H1 (cell line): ENCODE data around the gene CLTCL1. TPM values are rescaled to one million over a fixed set of nuclear protein-coding genes. Genes with fewer than 3 reads are reported as not detected.

Source experiments
- CTCF ChIA-PET: fragments of 300-600 bp; sonication (Branson Sonifier 250); formaldehyde crosslinking; loops from one replicate; lab custom pipeline; 2021; ENCODE audit not compliant: partially characterized antibody; lab: Charles Lee
- POLR2A ChIA-PET: fragments of 300-600 bp; sonication (Branson Sonifier 250); formaldehyde crosslinking; loops from one replicate; lab custom pipeline; 2021; ENCODE audit warnings: inconsistent platforms; ENCODE audit not compliant: partially characterized antibody; lab: Charles Lee
- DNase-seq, 2 experiments: peaks; one replicate each; pipeline versions ENCODE4 v3.0.0 to v3.0.0-alpha.2; 2010 to 2022; ENCODE audit warnings: low spot score in 2 of 2, low read depth in 1 of 2, mixed read lengths in 1 of 2
- FAIRE-seq: peaks from 2 replicates; lab custom pipeline; 2011; peaks lifted over from hg19 to GRCh38; lab: Jason Lieb, UNC
- H2AFZ ChIP-seq: 2 replicates; pipeline ENCODE4 v1.8.1; 2012; ENCODE audit warnings: low read length, inconsistent platforms
- H2AK5ac ChIP-seq: 2 replicates; pipeline ENCODE4 v1.6.1; 2013; ENCODE audit warnings: low read depth, low read length
- H2BK120ac ChIP-seq: replicated peaks from 2 replicates; pipeline ENCODE3; 2013; ENCODE audit warnings: low read depth, low read length, inconsistent platforms
- H2BK12ac ChIP-seq: 2 replicates; pipeline ENCODE4 v1.6.1; 2013; ENCODE audit warnings: low read depth, low read length
- H2BK15ac ChIP-seq: 2 replicates; pipeline ENCODE4 v1.6.1; 2013; ENCODE audit warnings: low read length
- H2BK20ac ChIP-seq: 2 replicates; pipeline ENCODE4 v1.6.1; 2013; ENCODE audit warnings: low read length
- H2BK5ac ChIP-seq: 2 replicates; pipeline ENCODE4 v1.6.1; 2013; ENCODE audit warnings: low read depth, low read length
- H3K14ac ChIP-seq: 2 replicates; pipeline ENCODE4 v1.6.1; 2013; ENCODE audit warnings: inconsistent platforms; ENCODE audit not compliant: insufficient read length
- H3K18ac ChIP-seq: 2 replicates; pipeline ENCODE4 v1.6.1; 2013; ENCODE audit warnings: low read length; ENCODE audit errors: extremely low read depth
- H3K23ac ChIP-seq: 2 replicates; pipeline ENCODE4 v1.6.1; 2013; ENCODE audit warnings: inconsistent platforms; ENCODE audit not compliant: insufficient read length
- H3K23me2 ChIP-seq: 2 replicates; pipeline ENCODE4 v1.6.1; 2013; ENCODE audit warnings: low read depth, low read length
- H3K27ac ChIP-seq: 2 replicates; pipeline ENCODE4 v1.6.1; 2011; ENCODE audit warnings: low read depth, low read length, inconsistent platforms
- H3K27me3 ChIP-seq, 4 experiments: replicated peaks in 1 of 4; 1 replicate in 1 of 4; 2 replicates in 3 of 4; pipeline versions ENCODE4 v1.6.1 to v1.8.1; 2011 to 2013; ENCODE audit warnings: low read length in 3 of 4, mild to moderate bottlenecking in 3 of 4, inconsistent platforms in 2 of 4, mixed read lengths in 2 of 4, moderate library complexity in 1 of 4; ENCODE audit not compliant: control insufficient read depth in 3 of 4, insufficient read depth in 3 of 4; ENCODE audit errors: extremely low read depth in 1 of 4
- H3K36me3 ChIP-seq, 4 experiments: 2 replicates each; pipeline versions ENCODE4 v1.6.1 to v1.8.1; 2011 to 2013; ENCODE audit warnings: mild to moderate bottlenecking in 4 of 4, low read length in 3 of 4, moderate library complexity in 2 of 4, control low read depth in 1 of 4, inconsistent platforms in 1 of 4; ENCODE audit not compliant: insufficient read depth in 4 of 4, control insufficient read depth in 2 of 4
- H3K4ac ChIP-seq: replicated peaks from 2 replicates; pipeline ENCODE3; 2013; ENCODE audit warnings: low read length, low read depth, mixed read lengths, inconsistent platforms; ENCODE audit not compliant: insufficient read length
- H3K4me1 ChIP-seq, 4 experiments: replicated peaks in 1 of 4; 1 replicate in 1 of 4; 2 replicates in 3 of 4; pipeline versions ENCODE4 v1.6.1 to v1.8.1; 2011 to 2013; ENCODE audit warnings: low read length in 3 of 4, inconsistent platforms in 2 of 4, mixed read lengths in 1 of 4; ENCODE audit not compliant: insufficient read depth in 4 of 4, control insufficient read depth in 3 of 4
- H3K4me2 ChIP-seq, 2 experiments: 2 replicates each; pipeline versions ENCODE4 v1.6.1 to v1.8.1; 2011 to 2013; ENCODE audit warnings: low read depth in 2 of 2, low read length in 2 of 2, control low read depth in 1 of 2, inconsistent platforms in 1 of 2, mild to moderate bottlenecking in 1 of 2; ENCODE audit not compliant: insufficient read depth in 1 of 2
- H3K4me3 ChIP-seq, 4 experiments: fragments of 200-600, 300-600 bp in 1 of 4; sonication (generic), shearing (Covaris generic), sonication (Bioruptor Twin) in 1 of 4; 2 replicates each; pipeline versions ENCODE4 v1.5.1 to v1.8.1; 2011 to 2016; ENCODE audit warnings: low read length in 4 of 4, low read depth in 3 of 4, control low read depth in 2 of 4, inconsistent platforms in 2 of 4, mild to moderate bottlenecking in 2 of 4, mixed read lengths in 1 of 4, moderate library complexity in 1 of 4; ENCODE audit not compliant: insufficient read depth in 2 of 4; ENCODE audit errors: extremely low read depth in 1 of 4
- H3K56ac ChIP-seq: replicated peaks from 2 replicates; pipeline ENCODE3; 2013; ENCODE audit warnings: low read depth, mild to moderate bottlenecking, mixed read lengths, low read length, inconsistent platforms; ENCODE audit not compliant: insufficient read length
- H3K79me1 ChIP-seq: 2 replicates; pipeline ENCODE4 v1.6.1; 2013; ENCODE audit warnings: low read depth, low read length, control low read depth
- H3K79me2 ChIP-seq, 2 experiments: 2 replicates each; pipeline versions ENCODE4 v1.6.1 to v1.8.1; 2012 to 2013; ENCODE audit warnings: low read length in 2 of 2, mild to moderate bottlenecking in 2 of 2, inconsistent platforms in 1 of 2; ENCODE audit not compliant: insufficient read depth in 2 of 2, control insufficient read depth in 1 of 2
- H3K9ac ChIP-seq, 4 experiments: replicated peaks in 1 of 4; 1 replicate in 1 of 4; 2 replicates in 3 of 4; pipeline versions ENCODE4 v1.6.1 to v1.8.1; 2011 to 2013; ENCODE audit warnings: low read depth in 3 of 4, low read length in 3 of 4, control low read depth in 2 of 4, mild to moderate bottlenecking in 2 of 4, moderate library complexity in 2 of 4, inconsistent platforms in 1 of 4; ENCODE audit errors: extremely low read depth in 1 of 4
- H3K9me3 ChIP-seq, 2 experiments: 2 replicates each; pipeline versions ENCODE4 v1.6.1 to v1.8.1; 2012 to 2013; ENCODE audit warnings: mild to moderate bottlenecking in 2 of 2, moderate library complexity in 2 of 2, control low read depth in 1 of 2, inconsistent platforms in 1 of 2, low read depth in 1 of 2, low read length in 1 of 2, mixed read lengths in 1 of 2; ENCODE audit not compliant: insufficient read depth in 2 of 2
- H4K20me1 ChIP-seq, 2 experiments: replicated peaks in 1 of 2; 2 replicates each; pipeline versions ENCODE3 to v1.8.1; 2011 to 2013; ENCODE audit warnings: inconsistent platforms in 2 of 2, low read length in 2 of 2, mild to moderate bottlenecking in 1 of 2; ENCODE audit not compliant: insufficient read depth in 2 of 2, control insufficient read depth in 1 of 2
- H4K5ac ChIP-seq: 2 replicates; pipeline ENCODE4 v1.6.1; 2013; ENCODE audit warnings: low read length, low read depth, mixed read lengths, inconsistent platforms; ENCODE audit not compliant: insufficient read length
- H4K8ac ChIP-seq: 2 replicates; pipeline ENCODE4 v1.8.0; 2013; ENCODE audit warnings: mild to moderate bottlenecking, moderate library complexity, low read length, inconsistent platforms; ENCODE audit not compliant: insufficient read depth; ENCODE audit errors: extremely low read depth
- H4K91ac ChIP-seq: replicated peaks from 2 replicates; pipeline ENCODE3; 2013; ENCODE audit warnings: low read length, mixed read lengths, inconsistent platforms; ENCODE audit not compliant: insufficient read length
- CTBP2 ChIP-seq: IDR thresholded peaks from 2 replicates; pipeline ENCODE4 v1.7.0; 2011; ENCODE audit warnings: borderline replicate concordance, mild to moderate bottlenecking, moderate library complexity, mixed read lengths, low read length; ENCODE audit not compliant: insufficient read depth, insufficient read length
- GABPA ChIP-seq: IDR thresholded peaks from 2 replicates; pipeline ENCODE4 v1.6.1; 2011; ENCODE audit warnings: mild to moderate bottlenecking, low read length, moderate library complexity, borderline replicate concordance; ENCODE audit not compliant: insufficient read depth
- JUND ChIP-seq: IDR thresholded peaks from 2 replicates; pipeline ENCODE4 v1.6.1; 2011; ENCODE audit warnings: mild to moderate bottlenecking, improper control_type of control experiment, low read length
- KDM4A ChIP-seq: IDR thresholded peaks from one replicate; pipeline ENCODE4 v1.7.1; 2012; ENCODE audit warnings: low read depth, mild to moderate bottlenecking, moderate library complexity, low read length, inconsistent platforms; ENCODE audit not compliant: severe bottlenecking
- MAFK ChIP-seq: IDR thresholded peaks from 2 replicates; pipeline ENCODE4 v1.6.1; 2012; ENCODE audit warnings: low read depth, mild to moderate bottlenecking, improper control_type of control experiment, low read length
- NANOG ChIP-seq: IDR thresholded peaks from 2 replicates; pipeline ENCODE4 v1.6.1; 2011; ENCODE audit warnings: low read length, low read depth, mild to moderate bottlenecking, inconsistent platforms; ENCODE audit not compliant: insufficient read depth, poor library complexity, severe bottlenecking
- RBBP5 ChIP-seq: IDR thresholded peaks from 2 replicates; pipeline ENCODE4 v1.7.1; 2012; ENCODE audit warnings: low read depth, mild to moderate bottlenecking, inconsistent platforms, low read length, moderate library complexity, borderline replicate concordance
- RFX5 ChIP-seq: IDR thresholded peaks from 2 replicates; pipeline ENCODE4 v1.6.1; 2011; ENCODE audit warnings: low read depth, low read length, improper control_type of control experiment, borderline replicate concordance
- SAP30 ChIP-seq: fragments of 300-600 bp; sonication (generic); IDR thresholded peaks from 2 replicates; pipeline ENCODE4 v1.7.1; 2012; ENCODE audit warnings: low read length, moderate library complexity, mild to moderate bottlenecking, inconsistent platforms; ENCODE audit not compliant: insufficient read depth, insufficient replicate concordance
- SIN3A ChIP-seq, 2 experiments: IDR thresholded peaks in 1 of 2; conservative IDR thresholded peaks in 1 of 2; 2 replicates each; pipeline ENCODE4 v1.6.1; 2011 to 2012; ENCODE audit warnings: low read length in 2 of 2, improper control_type of control experiment in 1 of 2, low read depth in 1 of 2, mild to moderate bottlenecking in 1 of 2
- SP1 ChIP-seq: IDR thresholded peaks from 2 replicates; pipeline ENCODE4 v1.6.1; 2011; ENCODE audit warnings: low read depth, low read length
- TCF12 ChIP-seq: IDR thresholded peaks from 2 replicates; pipeline ENCODE4 v1.6.1; 2011; ENCODE audit warnings: low read depth, mild to moderate bottlenecking, low read length
- WGBS, 2 experiments: shearing (Covaris generic) in 1 of 2; methylation state at CpG; one replicate each; pipeline versions ENCODE4 v1.1.6 to v1.1.7; 2013 to 2015; ENCODE audit warnings: low lambda C conversion rate in 2 of 2, mixed read lengths in 2 of 2, inconsistent platforms in 1 of 2, low coverage in 1 of 2, missing lambda C conversion rate in 1 of 2; ENCODE audit not compliant: insufficient replicate concordance in 2 of 2, insufficient coverage in 1 of 2, insufficient read length in 1 of 2; ENCODE audit errors: extremely low coverage in 1 of 2, missing lambda C conversion rate in 1 of 2; 5-methylcytosine and 5-hydroxymethylcytosine counted together
- polyA plus RNA-seq, 7 experiments: library from polyadenylated mRNA; depleted of rRNA in 3 of 7; stranded (reverse) in 5 of 7; unstranded in 2 of 7; fragments of >200 nt in 5 of 7; fragments of 200-250 nt in 2 of 7; gene quantifications; 1 replicate in 5 of 7; 2 replicates in 1 of 7; 4 replicates in 1 of 7; pipeline versions ENCODE4 v1.2.1 to v1.2.3, GENCODE V29; 2011 to 2013; ENCODE audit warnings: missing spikeins in 2 of 7, mixed read lengths in 2 of 7
- total RNA-seq: library from RNA; stranded (reverse); fragmentation: NEBNext Ultra II Directional; extraction: Animal tissue kit (Norgen Biotek cat#: 25700); gene quantifications from 2 replicates; pipeline ENCODE4 v1.2.1, GENCODE V29; 2021

CLTCL1 gene
- total and polyA plus RNA-seq, 2 of the 8 experiments (the other 6 are each of a cell fraction or from before 2014, with no cell fraction given), result 12.4 to 17.0 TPM

- CTCF ChIA-PET, result interaction anchor here (0.6 to 1.5 kb wide), 3 partner anchors 8 to 159 kb away, joined by 3 to 6 read pairs (median 4); no protein-coding TSS in a partner anchor
- H2BK15ac ChIP-seq, result no peak overlapping the region
- no peak for TF ChIP-seq JUND
- no peak for TF ChIP-seq SP1
- TF ChIP-seq SIN3A (conservative IDR thresholded peaks at IDR 0.05 in 1 of 2, IDR thresholded peaks at IDR 0.05 in 1 of 2; ENCODE audit: low read depth in 1 of 2, low read length in 2 of 2), result no peak
- TF ChIP-seq RBBP5, result no peak
- no peak for TF ChIP-seq KDM4A
- TF ChIP-seq GABPA, result no peak
- no peak for TF ChIP-seq NANOG
- TF ChIP-seq RFX5, result no peak
- no peak for TF ChIP-seq CTBP2
- TF ChIP-seq SAP30, result no peak
- no peak for TF ChIP-seq MAFK
- no peak for TF ChIP-seq TCF12
Measured at GRCh38 chr22:19182472-19183157, 108.9 kb downstream of the CLTCL1 start.

More at GRCh38 chr22:19182472-19183157, 108.9 kb downstream of the CLTCL1 start:
- DNase-seq (no peak), FAIRE-seq (no peak)
- H2AFZ ChIP-seq, result no peak overlapping the region
- H3K36me3 ChIP-seq, result no peaks in the 10 kb centered on the region; a peak in 1 of 8 replicates
- no peak overlapping the region for H3K4me2 ChIP-seq
- no peak overlapping the region for H2BK20ac ChIP-seq
- no peak overlapping the region for H3K9ac ChIP-seq
- H3K23me2 ChIP-seq, result peaks cover 5% of the 10 kb centered on the region; the same call in 1 of the 2 replicates
- H3K27ac ChIP-seq, result no peak overlapping the region
- H4K91ac ChIP-seq, result no peak overlapping the region
- no peaks in the 10 kb centered on the region for H3K79me1 ChIP-seq
- WGBS, 2 experiments, result 75% methylated on average over 9 of the region's 9 CpGs; no CpG with 5 or more reads in 1 of the 2 experiments
- H3K4ac ChIP-seq, result no peak overlapping the region
- no peak overlapping the region for H3K18ac ChIP-seq
- H3K9me3 ChIP-seq, result no peaks in the 10 kb centered on the region
- H3K27me3 ChIP-seq, result no peaks in the 10 kb centered on the region
- H3K4me3 ChIP-seq, result no peak overlapping the region
- no peak overlapping the region for H2BK120ac ChIP-seq
- H3K4me1 ChIP-seq, result peaks cover 0 to 6% (median 2%) of the 10 kb centered on the region in 4 experiments; a peak in 3 of 7 replicates
- POLR2A ChIA-PET, result interaction anchor here (0.6 to 3.5 kb wide), 5 partner anchors 9 to 246 kb away, joined by 3 to 15 read pairs (median 4); no protein-coding TSS in a partner anchor
- H4K20me1 ChIP-seq, result peaks cover 0 to 7% of the 10 kb centered on the region in 2 experiments
- no peak overlapping the region for H3K23ac ChIP-seq
- no peak overlapping the region for H2BK12ac ChIP-seq
- peaks cover 0 to 2% of the 10 kb centered on the region in 2 experiments; a peak in 1 of 4 replicates for H3K79me2 ChIP-seq
- H4K8ac ChIP-seq, result no peak overlapping the region
- H4K5ac ChIP-seq, result no peak overlapping the region
- no peak overlapping the region for H3K56ac ChIP-seq
- no peak overlapping the region for H2AK5ac ChIP-seq
- no peak overlapping the region for H2BK5ac ChIP-seq
- H3K14ac ChIP-seq, result no peak overlapping the region
